Measurements from ENCODE around the gene OPA1. TPM values are rescaled to one million over a fixed set of nuclear protein-coding genes. Genes with fewer than 3 reads are reported as not detected.

OPA1 gene
- total and polyA plus RNA-seq, 2 experiments from 2014 or later, result 29.0 to 42.2 TPM

- no peaks in the 10 kb centered on the region for H3K79me2 ChIP-seq (ENCODE audit: insufficient read depth)
- no peak overlapping the region for H3K4me3 ChIP-seq
- no peaks in the 10 kb centered on the region for H3K9me2 ChIP-seq (ENCODE audit: insufficient read depth)
- DNase-seq, result no peak
- H3F3A ChIP-seq (ENCODE audit: insufficient read depth), result no peaks in the 10 kb centered on the region
- TF ChIP-seq EZH2phosphoT487 (IDR thresholded peaks at IDR 0.05; ENCODE audit: insufficient read depth, low read depth) (no peak), EZH2 (IDR thresholded peaks at IDR 0.05; ENCODE audit: insufficient read depth, poor library complexity, severe bottlenecking) (no peak)
- no peaks in the 10 kb centered on the region for H3K4me1 ChIP-seq (ENCODE audit: insufficient read depth)
- no peaks in the 10 kb centered on the region for H3K9me3 ChIP-seq (ENCODE audit: low read depth)
- H3K36me3 ChIP-seq (ENCODE audit: low read depth), result no peaks in the 10 kb centered on the region
- peaks cover 23% of the 10 kb centered on the region for H3K27me3 ChIP-seq (replicated peaks; ENCODE audit: insufficient read depth)
- in situ Hi-C loops (cut with MboI), result no loop called here
- H4K20me1 ChIP-seq (ENCODE audit: insufficient read depth), result no peaks in the 10 kb centered on the region
- H3K4me2 ChIP-seq (ENCODE audit: unreplicated experiment), result no peak overlapping the region
- 70 to 83% methylated on average over 5 of the region's 5 CpGs for WGBS, 2 experiments (ENCODE audit: low coverage in 1 of 2, low lambda C conversion rate in 2 of 2, missing lambda C conversion rate in 2 of 2)
- H2AFZ ChIP-seq, result no peak overlapping the region
- H3K9ac ChIP-seq, result no peak overlapping the region
- H3K27ac ChIP-seq, result no peak overlapping the region
Measured at GRCh38 chr3:193746832-193747231, 153.8 kb downstream of the OPA1 start.

Small RNA genes within 50 kb of the gene (small RNA-seq; reads per million reads assigned to genes)
- not detected for gene RF00019 (ENCODE audit: low read depth, low replicate concordance)
- gene RN7SL447P (ENCODE audit: low read depth, low replicate concordance), result not detected

Other genes starting within 250 kb of the OPA1 start
- not detected in 2 replicates for gene ATP13A5, start 214.5 kb upstream of the OPA1 start, total RNA-seq (2014; rRNA removed; shearing (Covaris generic))
- not detected in 2 replicates for gene ATP13A5, start 214.5 kb upstream of the OPA1 start, polyA plus RNA-seq (2016; fragmentation: Nextera tagmentation; extraction: Ambion mirVana)
- not detected in 2 replicates for gene ATP13A4, start 38.3 kb upstream of the OPA1 start, total RNA-seq (2014; rRNA removed; shearing (Covaris generic))
- gene ATP13A4, start 38.3 kb upstream of the OPA1 start, polyA plus RNA-seq (2016; fragmentation: Nextera tagmentation; extraction: Ambion mirVana), result not detected in 2 replicates